GM18498 (cell line): ENCODE data around the gene CRACR2B.

Experiments
- ATAC-seq: cut with Tn5 transposase; IDR thresholded peaks from one replicate; pipeline ENCODE4 v1.9.1; 2021; ENCODE audit warnings: mild to moderate bottlenecking, moderate library complexity; ENCODE audit not compliant: unreplicated experiment

The CRACR2B gene

DNA sequence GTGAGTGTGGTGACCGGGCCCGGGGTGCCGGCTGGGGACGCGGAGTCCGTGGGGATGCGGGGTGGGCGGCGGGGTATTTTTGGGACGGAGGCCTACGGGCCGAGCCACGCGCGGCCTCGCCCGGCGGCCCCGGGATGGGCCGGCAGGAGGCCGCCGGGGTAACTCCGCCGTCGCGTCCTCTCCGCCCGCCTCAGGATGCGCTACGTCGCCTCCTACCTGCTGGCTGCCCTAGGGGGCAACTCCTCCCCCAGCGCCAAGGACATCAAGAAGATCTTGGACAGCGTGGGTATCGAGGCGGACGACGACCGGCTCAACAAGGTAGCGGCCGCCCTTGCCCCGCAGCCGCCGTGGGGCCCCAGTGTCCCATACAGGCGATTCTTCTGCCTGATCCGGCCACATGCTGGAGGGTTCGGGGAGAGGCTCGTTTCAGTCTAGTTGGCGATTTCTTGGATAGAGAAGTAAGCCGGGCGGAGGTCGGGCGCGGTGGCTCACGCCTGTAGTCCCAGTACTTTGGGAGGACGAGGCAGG lies 17.6 kb upstream of the CRACR2B start:
- no peak for ATAC-seq

DNA sequence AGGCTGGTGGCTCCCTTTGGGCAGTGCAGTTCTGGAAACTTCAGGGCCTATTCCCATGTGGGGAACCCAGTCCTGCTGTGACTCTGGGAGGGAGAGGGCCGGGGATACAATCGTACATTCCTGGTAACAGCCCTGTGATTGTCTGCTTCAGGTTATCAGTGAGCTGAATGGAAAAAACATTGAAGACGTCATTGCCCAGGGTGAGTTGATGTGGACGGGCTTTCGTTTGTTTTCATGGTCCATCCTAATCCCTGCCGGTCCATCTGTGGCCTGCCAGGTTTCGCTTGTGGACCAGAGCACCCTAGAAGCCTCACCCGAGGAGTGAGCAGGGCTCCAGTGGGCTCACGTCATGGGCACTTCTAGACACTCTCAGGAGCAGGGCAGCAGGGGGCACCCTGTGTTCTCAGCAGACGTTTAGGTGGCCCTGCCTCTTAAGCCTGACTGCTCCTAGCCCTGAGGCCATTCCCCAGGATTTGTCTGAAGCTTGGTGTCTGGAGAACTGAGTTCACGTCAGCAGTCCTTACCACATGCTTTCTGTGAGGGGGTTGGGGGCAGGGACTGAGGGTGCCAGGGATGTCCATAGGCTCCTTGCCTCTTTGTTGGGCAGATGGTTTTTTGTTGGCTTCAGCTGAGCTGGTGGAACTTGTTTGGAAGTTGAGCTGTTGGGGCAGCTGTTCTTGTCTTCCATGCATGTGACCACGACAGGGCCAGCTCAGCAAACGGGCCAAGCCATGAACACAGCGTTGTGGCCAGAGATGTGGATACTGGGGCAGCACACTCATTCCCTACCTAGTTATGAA lies 16.1 kb upstream of the CRACR2B start:
- no peak for ATAC-seq

- no peak for ATAC-seq
Observed at GRCh38 chr11:812390-812789, 15.3 kb upstream of the CRACR2B start.

- no peak for ATAC-seq
Observed at GRCh38 chr11:813072-813455, 14.7 kb upstream of the CRACR2B start.

- no peak for ATAC-seq
Observed at GRCh38 chr11:813456-814096, 14.1 kb upstream of the CRACR2B start.

DNA sequence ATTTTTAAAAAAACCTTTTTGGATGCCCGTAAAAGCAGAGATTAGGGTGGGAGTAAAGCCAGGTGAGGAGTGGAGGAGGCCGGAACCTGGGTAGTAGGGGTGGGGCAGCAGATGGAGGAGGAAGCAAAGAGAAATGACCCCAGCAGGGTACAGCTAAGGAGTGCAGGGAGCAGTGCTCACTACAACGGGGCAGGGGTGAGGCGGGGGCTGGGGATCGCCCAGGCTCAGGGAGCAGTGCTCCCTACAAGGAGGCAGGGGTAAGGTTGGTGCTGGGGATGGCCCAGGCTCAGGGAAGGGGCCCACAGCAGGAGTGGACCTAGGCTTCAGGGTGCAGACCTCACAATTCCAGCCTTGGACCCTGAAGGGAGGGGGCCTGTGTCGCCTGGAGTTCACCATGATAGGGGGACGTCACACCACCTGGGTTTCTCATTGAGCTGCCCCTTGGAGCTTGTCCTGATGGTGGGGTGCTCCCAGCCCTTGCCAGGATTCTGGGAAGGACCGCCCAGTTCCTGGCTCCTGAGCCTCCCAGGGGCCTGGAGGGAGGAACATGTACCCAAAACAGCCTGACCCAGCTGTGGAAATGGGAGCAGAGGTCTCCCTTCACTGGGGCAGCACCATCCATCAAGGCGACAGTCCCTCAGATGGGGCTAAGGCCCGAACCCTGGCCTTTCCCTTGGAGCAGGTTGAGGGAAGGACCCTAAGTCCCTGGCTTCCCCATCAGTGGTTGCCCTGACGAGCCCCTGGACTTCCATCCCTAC lies 11.9 kb upstream of the CRACR2B start:
- ATAC-seq = no peak

DNA sequence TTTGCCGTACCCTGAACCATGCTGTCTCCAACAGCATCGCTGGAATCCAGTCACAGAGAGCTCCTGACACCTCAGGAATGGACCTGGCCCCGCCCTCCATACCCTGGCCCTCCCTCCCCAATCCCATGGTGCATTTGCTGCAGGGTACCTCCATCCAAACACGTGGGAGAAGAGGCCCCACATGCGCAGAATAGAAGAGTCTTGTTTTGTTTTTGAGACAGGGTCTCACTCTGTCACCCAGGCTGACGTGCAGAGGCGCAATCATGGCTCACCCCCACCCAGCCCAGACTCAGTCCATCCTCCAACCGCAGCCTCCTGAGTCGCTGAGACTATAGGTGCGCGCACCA lies 11.3 kb upstream of the CRACR2B start:
- ATAC-seq = no peak

GRCh38 chr11:818396-819128 lies 9.2 kb upstream of the CRACR2B start, which contains the start of gene PNPLA2:
Gene PNPLA2, plus strand, starts transcription at chr11:818914. Its CDS starts 805 bp downstream, at chr11:819719.
- no peak for ATAC-seq

DNA sequence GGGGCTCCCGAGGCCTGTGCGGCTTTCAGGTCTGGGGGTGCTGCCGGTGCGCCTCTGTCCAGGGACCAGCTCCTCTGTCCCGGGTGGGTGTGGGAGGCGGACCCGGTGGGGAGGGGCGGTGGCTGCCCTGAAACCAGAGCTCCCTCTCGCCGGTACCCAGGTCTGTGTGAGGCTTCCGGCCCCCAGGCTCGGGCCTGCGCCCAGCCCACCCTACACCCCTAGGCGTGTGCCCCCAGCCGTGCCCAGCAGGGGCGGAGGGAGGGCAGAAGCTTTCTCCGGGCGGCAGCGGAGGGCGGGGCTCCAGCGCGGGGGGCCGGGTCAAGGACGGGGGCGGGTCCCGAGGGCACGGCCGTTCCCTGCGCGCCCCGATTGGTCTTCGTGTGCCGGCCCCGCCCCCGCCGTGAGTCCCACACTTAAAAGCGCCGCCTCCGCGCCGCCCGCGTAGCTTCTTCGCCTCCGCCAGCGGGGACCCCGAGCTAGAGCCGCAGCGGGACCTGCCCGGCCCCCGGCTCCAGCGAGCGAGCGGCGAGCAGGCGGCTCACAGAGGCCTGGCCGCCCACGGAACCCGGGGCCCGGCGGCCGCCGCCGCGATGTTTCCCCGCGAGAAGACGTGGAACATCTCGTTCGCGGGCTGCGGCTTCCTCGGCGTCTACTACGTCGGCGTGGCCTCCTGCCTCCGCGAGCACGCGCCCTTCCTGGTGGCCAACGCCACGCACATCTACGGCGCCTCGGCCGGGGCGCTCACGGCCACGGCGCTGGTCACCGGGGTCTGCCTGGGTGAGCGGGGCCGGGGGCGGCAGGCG lies 8.4 kb upstream of the CRACR2B start:
- ATAC-seq = peak; percentile 71

GRCh38 chr11:819943-820649 lies 7.6 kb upstream of the CRACR2B start:
- peak; percentile 66 for ATAC-seq

DNA sequence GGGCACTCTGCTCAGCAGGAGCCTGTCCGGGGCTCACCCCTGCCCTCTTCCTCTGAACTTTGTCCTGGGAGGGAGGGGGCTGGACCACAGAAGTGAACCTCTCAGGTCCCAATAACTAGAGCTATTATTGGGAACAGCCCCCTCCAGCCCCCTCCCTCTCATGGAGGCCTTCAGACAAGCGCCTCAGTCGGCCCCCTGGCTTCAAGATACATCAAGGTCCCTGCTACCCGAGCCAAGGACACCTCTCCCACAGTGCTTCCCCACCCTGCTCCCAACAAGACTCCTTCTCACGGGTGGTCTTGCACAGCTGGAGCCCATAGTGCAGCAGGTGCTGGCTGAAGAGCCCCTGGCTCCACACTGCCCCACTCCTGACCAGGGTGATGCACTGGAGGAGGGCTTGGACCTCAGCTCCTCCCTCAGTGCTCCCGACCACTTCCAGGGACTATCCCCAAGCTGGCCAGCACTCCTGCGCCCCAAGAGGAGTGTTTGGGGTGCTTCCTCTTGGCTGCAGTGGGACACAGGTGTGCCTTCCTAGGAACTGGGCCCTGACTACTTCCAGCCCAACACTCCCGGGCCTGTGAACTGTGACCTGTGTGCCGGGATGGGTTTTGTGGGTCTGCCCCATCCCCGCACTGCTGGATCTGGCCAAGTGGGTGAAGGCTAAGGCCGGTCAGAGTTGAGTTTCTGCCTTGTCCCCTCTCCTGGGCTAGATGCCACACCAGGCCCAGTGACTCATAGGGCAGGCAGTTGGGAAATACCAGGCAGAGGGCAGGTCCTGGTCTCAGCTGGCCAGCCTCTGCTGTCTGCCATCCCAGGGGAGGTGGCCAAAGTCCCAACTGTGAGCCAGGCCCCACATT lies 6.8 kb upstream of the CRACR2B start:
- no peak for ATAC-seq

- no peak for ATAC-seq
Observed at GRCh38 chr11:821512-822371, 6.0 kb upstream of the CRACR2B start.

DNA sequence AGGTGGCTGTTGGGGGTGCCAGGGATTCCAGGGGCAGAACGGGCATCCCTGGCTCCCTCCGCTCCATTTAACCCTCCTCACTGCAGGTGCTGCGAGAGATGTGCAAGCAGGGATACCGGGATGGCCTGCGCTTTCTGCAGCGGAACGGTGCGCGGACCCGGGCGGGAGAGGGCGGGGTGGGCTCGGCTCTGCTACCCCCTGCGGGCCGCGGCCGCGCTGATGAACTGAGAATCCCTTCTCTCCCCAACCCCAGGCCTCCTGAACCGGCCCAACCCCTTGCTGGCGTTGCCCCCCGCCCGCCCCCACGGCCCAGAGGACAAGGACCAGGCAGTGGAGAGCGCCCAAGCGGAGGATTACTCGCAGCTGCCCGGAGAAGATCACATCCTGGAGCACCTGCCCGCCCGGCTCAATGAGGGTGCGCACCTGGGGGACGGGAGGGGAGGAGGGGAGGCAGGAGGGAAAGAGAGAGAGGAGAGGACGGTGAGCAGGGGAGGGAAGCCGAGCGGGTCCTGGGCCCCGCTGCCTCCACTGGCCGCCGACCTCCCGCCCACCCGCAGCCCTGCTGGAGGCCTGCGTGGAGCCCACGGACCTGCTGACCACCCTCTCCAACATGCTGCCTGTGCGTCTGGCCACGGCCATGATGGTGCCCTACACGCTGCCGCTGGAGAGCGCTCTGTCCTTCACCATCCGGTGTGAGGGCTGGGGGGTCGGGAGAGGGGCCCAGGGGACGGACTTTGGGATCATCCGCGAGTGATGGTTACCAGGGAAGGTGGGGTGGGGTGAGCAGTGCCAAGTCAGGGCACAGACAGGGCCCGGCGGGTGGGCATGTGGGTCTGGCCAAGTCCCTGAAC lies 4.1 kb upstream of the CRACR2B start:
- ATAC-seq = no peak

GRCh38 chr11:824292-824880 lies 3.3 kb upstream of the CRACR2B start:
- ATAC-seq = no peak

- ATAC-seq = no peak
Observed at GRCh38 chr11:824942-825341, 2.8 kb upstream of the CRACR2B start.
